Neural crest cell (in vitro differentiated cells): Measurements from ENCODE around the gene HES4. TPM values are rescaled to one million over a fixed set of nuclear protein-coding genes. Genes with fewer than 3 reads are reported as not detected.

ENCODE experiments used
- DNase-seq: peaks from one replicate; pipeline ENCODE4 v3.0.0; 2021; ENCODE audit warnings: low read depth, mixed read lengths, low spot score
- H3K27ac Mint-ChIP-seq: one replicate; pipeline ENCODE4 v1.8.0; 2021; ENCODE audit warnings: mild to moderate bottlenecking, mixed read lengths; ENCODE audit not compliant: unreplicated experiment
- H3K27me3 Mint-ChIP-seq: 2 replicates; pipeline ENCODE4 v1.8.0; 2021; ENCODE audit warnings: low read depth, mild to moderate bottlenecking, mixed read lengths
- H3K36me3 Mint-ChIP-seq: 2 replicates; pipeline ENCODE4 v1.8.0; 2021; ENCODE audit warnings: low read depth, mild to moderate bottlenecking, mixed read lengths
- H3K4me1 Mint-ChIP-seq: 2 replicates; pipeline ENCODE4 v1.8.0; 2021; ENCODE audit warnings: mixed read lengths
- H3K4me3 Mint-ChIP-seq: one replicate; pipeline ENCODE4 v1.8.0; 2021; ENCODE audit warnings: mild to moderate bottlenecking, mixed read lengths
- H3K9me3 Mint-ChIP-seq: 2 replicates; pipeline ENCODE4 v1.8.0; 2021; ENCODE audit warnings: mixed read lengths
- CTCF ChIP-seq: fragments of 200-600 bp; sonication (generic); conservative IDR thresholded peaks from 2 replicates; pipeline ENCODE4 v1.5.0; 2021; ENCODE audit warnings: antibody characterized with exemption, mild to moderate bottlenecking
- total RNA-seq: library from RNA; stranded (reverse); gene quantifications from 2 replicates; pipeline ENCODE4 v1.2.1, GENCODE V29; 2021

HES4 gene
- total RNA-seq, 1 donor from 2014 or later, result 35.7 TPM

GRCh38 chr1:1046243-1046642, 46.3 kb upstream of the HES4 start:
- Mint-ChIP-seq H3K4me3 (no peak overlapping the region), H3K4me1 (no peaks in the 10 kb centered on the region), H3K27ac (no peak overlapping the region), H3K9me3 (no peaks in the 10 kb centered on the region), H3K36me3 (peaks cover 3% of the 10 kb centered on the region), H3K27me3 (peaks cover 2% of the 10 kb centered on the region)
- no peak for DNase-seq
- TF ChIP-seq CTCF, result no peak

- DNase-seq, result no peak
- Mint-ChIP-seq H3K27me3 (peaks cover 2% of the 10 kb centered on the region), H3K9me3 (no peaks in the 10 kb centered on the region), H3K27ac (no peak overlapping the region), H3K4me1 (no peaks in the 10 kb centered on the region), H3K4me3 (no peak overlapping the region), H3K36me3 (peaks cover 3% of the 10 kb centered on the region)
- no peak for TF ChIP-seq CTCF
Measured at GRCh38 chr1:1045129-1045528, 45.2 kb upstream of the HES4 start.

DNA sequence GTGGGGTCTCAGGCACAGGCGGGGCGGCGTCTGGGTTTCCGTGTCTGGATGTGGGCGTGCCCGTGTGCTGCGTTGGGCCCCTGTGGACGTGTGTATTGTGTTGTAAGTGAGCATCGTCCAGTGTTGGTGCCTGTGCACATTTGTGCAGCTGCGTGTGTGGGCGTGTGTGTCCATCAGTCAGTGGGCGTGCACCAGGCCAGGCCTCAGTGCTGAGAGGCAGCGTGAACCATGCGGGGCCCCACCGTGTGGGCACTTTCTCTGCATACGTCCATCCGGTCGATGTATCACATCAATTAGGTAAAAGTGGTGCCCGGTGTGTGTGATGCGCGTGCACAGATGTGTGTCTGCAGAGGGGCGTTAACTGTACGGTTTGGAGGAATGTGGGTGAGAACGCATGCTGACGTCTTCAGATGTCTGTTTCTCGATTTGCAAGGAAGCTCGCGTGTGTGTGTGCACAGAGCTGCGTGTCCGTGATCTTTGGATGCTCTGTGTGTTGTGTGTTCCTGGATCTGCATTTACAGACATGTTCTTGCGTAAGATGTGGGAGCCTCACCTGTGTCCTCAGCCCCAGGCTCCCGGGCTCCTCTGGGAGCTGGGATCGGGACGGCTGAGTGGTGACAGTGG, 44.7 kb upstream of the HES4 start:
- DNase-seq, result no peak
- no peak overlapping the region for H3K4me3 Mint-ChIP-seq
- no peaks in the 10 kb centered on the region for H3K9me3 Mint-ChIP-seq
- H3K27me3 Mint-ChIP-seq, result peaks cover 5% of the 10 kb centered on the region
- TF ChIP-seq CTCF, result no peak
- no peak overlapping the region for H3K27ac Mint-ChIP-seq
- H3K4me1 Mint-ChIP-seq, result peaks cover 4% of the 10 kb centered on the region
- peaks cover 3% of the 10 kb centered on the region for H3K36me3 Mint-ChIP-seq

DNA sequence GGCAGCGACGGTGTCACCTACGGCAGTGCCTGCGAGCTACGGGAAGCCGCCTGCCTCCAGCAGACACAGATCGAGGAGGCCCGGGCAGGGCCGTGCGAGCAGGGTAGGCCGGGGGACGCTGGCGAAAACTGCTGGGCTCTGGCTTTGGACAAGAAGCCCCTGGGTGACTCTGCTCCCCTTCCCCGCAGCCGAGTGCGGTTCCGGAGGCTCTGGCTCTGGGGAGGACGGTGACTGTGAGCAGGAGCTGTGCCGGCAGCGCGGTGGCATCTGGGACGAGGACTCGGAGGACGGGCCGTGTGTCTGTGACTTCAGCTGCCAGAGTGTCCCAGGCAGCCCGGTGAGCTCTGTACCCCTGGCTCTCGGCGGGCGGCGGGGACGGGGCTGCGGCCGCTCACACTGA, 44.0 kb upstream of the HES4 start:
- no peak for DNase-seq
- no peak overlapping the region for H3K27ac Mint-ChIP-seq
- H3K4me1 Mint-ChIP-seq, result peaks cover 7% of the 10 kb centered on the region
- H3K4me3 Mint-ChIP-seq, result no peak overlapping the region
- peaks cover 12% of the 10 kb centered on the region for H3K27me3 Mint-ChIP-seq
- peaks cover 3% of the 10 kb centered on the region for H3K36me3 Mint-ChIP-seq
- H3K9me3 Mint-ChIP-seq, result no peaks in the 10 kb centered on the region
- no peak for TF ChIP-seq CTCF

DNA sequence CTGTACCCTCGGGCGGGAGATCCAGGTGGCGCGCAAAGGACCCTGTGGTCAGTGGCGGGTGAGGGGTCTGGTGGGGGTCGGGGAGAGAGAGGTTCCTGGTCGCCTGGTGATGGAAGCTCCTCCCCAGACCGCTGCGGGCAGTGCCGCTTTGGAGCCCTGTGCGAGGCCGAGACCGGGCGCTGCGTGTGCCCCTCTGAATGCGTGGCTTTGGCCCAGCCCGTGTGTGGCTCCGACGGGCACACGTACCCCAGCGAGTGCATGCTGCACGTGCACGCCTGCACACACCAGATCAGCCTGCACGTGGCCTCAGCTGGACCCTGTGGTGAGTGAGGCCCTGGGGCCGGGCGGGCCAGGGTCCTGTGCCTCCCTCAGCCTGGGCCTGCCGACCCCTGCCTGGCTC, 43.5 kb upstream of the HES4 start:
- H3K4me1 Mint-ChIP-seq, result peaks cover 11% of the 10 kb centered on the region
- no peak overlapping the region for H3K27ac Mint-ChIP-seq
- DNase-seq, result no peak
- H3K4me3 Mint-ChIP-seq, result no peak overlapping the region
- peaks cover 17% of the 10 kb centered on the region for H3K27me3 Mint-ChIP-seq
- H3K9me3 Mint-ChIP-seq, result no peaks in the 10 kb centered on the region
- TF ChIP-seq CTCF, result no peak
- peaks cover 3% of the 10 kb centered on the region for H3K36me3 Mint-ChIP-seq
